ENCODE measurements around the gene ABCB1. TPM values are rescaled to one million over a fixed set of nuclear protein-coding genes. Genes with fewer than 3 reads are reported as not detected.
"Not testable (repeated sequence)": the region's sequence is repeated elsewhere in the genome, so short reads cannot be mapped to it uniquely, and the experiment has no call there.

Gene ABCB1
- total RNA-seq, 4 donors from 2014 or later = 2.8 to 109 (median 61.1) TPM

DNA sequence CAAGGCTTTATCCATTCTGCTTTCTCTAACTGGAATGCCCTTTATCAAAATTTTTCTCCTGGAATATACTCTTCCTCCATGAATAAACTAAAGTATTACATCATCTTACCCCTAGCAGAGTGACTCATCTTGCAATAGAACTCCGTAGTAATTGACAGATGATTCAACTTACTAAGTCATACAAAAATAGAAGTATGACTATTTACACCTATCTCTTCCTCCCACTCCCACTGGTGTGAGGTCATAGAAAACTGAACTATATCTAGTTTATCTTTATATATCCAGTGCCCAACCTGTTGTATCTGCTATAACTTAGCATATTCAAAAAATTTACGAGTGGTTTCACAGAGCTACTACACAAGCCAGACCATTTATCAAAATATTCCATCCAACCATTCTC lies 26.1 kb downstream of the ABCB1 start:
- DNase-seq = no peak
- WGBS, 2 donors (ENCODE audit: low coverage in 1 of 2) = 10 to 23% methylated on average over 2 of the region's 2 CpGs
- Histone ChIP-seq H3K4me3 (no peak overlapping the region), H3K9me3 (no peaks in the 10 kb centered on the region), H3K27ac (peak overlapping the region in 2 of 4 donors; percentile 14 to 31), H3K4me1 (peaks cover 0 to 17% (median 6%) of the 10 kb centered on the region in 4 donors), H3K36me3 (no peaks in the 10 kb centered on the region), H3K27me3 (no peaks in the 10 kb centered on the region)
- in situ Hi-C loops (cut with MboI; ENCODE audit: low pct_ligation_motif_present in 1 of 4, low pct_unique_long_range_greater_than_20kb in 1 of 4, low sequenced_read_pairs in 3 of 4) = no loop called here
- TF ChIP-seq POLR2A (IDR thresholded peaks at IDR 0.05) (no peak), POLR2AphosphoS5 (IDR thresholded peaks at IDR 0.05) (peak in 1 of 3 donors; percentile 8), EP300 (IDR thresholded peaks at IDR 0.05; ENCODE audit: low read depth) (no peak)
- TF ChIP-seq, protein P1, sequence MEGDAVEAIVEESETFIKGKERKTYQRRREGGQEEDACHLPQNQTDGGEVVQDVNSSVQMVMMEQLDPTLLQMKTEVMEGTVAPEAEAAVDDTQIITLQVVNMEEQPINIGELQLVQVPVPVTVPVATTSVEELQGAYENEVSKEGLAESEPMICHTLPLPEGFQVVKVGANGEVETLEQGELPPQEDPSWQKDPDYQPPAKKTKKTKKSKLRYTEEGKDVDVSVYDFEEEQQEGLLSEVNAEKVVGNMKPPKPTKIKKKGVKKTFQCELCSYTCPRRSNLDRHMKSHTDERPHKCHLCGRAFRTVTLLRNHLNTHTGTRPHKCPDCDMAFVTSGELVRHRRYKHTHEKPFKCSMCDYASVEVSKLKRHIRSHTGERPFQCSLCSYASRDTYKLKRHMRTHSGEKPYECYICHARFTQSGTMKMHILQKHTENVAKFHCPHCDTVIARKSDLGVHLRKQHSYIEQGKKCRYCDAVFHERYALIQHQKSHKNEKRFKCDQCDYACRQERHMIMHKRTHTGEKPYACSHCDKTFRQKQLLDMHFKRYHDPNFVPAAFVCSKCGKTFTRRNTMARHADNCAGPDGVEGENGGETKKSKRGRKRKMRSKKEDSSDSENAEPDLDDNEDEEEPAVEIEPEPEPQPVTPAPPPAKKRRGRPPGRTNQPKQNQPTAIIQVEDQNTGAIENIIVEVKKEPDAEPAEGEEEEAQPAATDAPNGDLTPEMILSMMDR (IDR thresholded peaks at IDR 0.05) = no peak
- intact Hi-C loops (cut with DNase I; ENCODE audit: low total_unique reads) = loop anchor here (5.0 kb wide), 1 partner anchor 707 kb away; no protein-coding TSS in a partner anchor

DNA sequence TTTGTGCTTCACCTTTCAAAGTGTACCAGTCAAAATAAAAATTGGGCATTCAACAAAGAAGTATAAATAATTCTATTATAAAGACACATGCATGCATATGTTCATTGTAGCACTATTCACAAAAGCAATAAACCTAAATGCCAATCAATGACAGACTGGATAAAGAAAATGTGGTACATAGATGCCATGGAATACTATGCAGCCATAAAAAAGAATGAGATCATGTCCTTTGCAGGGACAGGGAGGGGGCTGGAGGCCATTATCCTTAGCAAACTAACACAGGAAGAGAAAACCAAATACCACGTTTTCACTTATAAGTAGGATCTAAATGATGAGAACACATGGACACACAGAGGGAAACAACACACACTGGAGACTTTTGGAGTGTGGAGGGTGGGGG lies 28.2 kb downstream of the ABCB1 start:
- peaks cover 0 to 27% (median 7%) of the 10 kb centered on the region in 4 donors for H3K4me1 ChIP-seq
- 56 to 68% methylated on average over 1 of the region's 1 CpG for WGBS, 2 donors (ENCODE audit: low coverage in 1 of 2)
- H3K4me3 ChIP-seq; intact Hi-C loops (cut with DNase I; ENCODE audit: low total_unique reads); in situ Hi-C loops (cut with MboI; ENCODE audit: low pct_ligation_motif_present in 1 of 4, low pct_unique_long_range_greater_than_20kb in 1 of 4, low sequenced_read_pairs in 3 of 4); DNase-seq; H3K27ac ChIP-seq; H3K36me3 ChIP-seq; H3K27me3 ChIP-seq; H3K9me3 ChIP-seq: not testable (repeated sequence)

DNA sequence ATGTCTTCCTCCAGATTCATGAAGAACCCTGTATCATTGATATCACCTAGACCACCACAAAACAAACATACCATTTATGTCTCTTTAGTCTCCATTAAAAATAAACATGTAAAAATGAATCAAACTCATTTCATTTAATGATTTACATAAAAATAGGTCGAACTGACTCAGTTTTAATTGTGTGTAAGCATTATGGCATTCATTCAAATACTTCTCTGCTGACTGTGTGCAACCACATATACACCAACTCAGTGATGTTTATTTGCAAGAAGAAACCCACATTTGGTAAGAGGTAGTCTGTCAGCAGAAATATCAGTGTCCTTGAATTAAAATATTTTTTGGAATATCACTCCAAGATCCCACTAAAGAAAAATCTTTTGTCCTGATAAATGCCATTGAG lies 30.5 kb downstream of the ABCB1 start:
- no peak overlapping the region for H3K27ac ChIP-seq
- H3K27me3 ChIP-seq = no peaks in the 10 kb centered on the region
- in situ Hi-C loops (cut with MboI; ENCODE audit: low pct_ligation_motif_present in 1 of 4, low pct_unique_long_range_greater_than_20kb in 1 of 4, low sequenced_read_pairs in 3 of 4) (no loop called here), intact Hi-C loops (cut with DNase I; ENCODE audit: low total_unique reads) (no loop called here)
- 9 to 37% methylated on average over 1 of the region's 1 CpG for WGBS, 2 donors (ENCODE audit: low coverage in 1 of 2)
- no peaks in the 10 kb centered on the region for H3K36me3 ChIP-seq
- peaks cover 0 to 19% (median 5%) of the 10 kb centered on the region in 4 donors for H3K4me1 ChIP-seq
- no peak overlapping the region for H3K4me3 ChIP-seq
- no peaks in the 10 kb centered on the region for H3K9me3 ChIP-seq
- TF ChIP-seq, protein P1 (IDR thresholded peaks at IDR 0.05) = no peak
- TF ChIP-seq EP300 (IDR thresholded peaks at IDR 0.05; ENCODE audit: low read depth) = no peak
- TF ChIP-seq POLR2A (IDR thresholded peaks at IDR 0.05) = no peak
- no peak for TF ChIP-seq POLR2AphosphoS5 (IDR thresholded peaks at IDR 0.05)
- DNase-seq = no peak

DNA sequence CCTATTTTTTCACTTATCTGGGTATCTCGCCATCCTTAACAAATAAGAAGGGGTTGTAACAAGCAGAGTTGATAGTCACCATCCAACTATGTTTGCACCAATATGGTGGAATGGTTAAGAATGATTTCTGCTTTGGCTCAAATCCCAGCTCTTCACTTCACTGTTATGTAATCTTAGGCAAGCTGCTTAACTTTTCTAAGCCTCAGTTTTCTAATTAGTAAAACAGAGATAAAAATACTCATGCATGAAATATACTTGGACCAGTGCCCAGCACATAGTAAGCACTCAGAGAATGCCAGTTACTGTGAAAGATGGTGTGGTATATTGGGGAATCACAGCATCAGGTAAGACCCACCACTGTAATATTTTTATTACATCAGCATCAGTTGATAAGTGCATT lies 33.6 kb downstream of the ABCB1 start:
- Histone ChIP-seq H3K9me3 (no peaks in the 10 kb centered on the region), H3K27ac (no peak overlapping the region), H3K36me3 (no peaks in the 10 kb centered on the region), H3K4me1 (peaks cover 0 to 16% (median 2%) of the 10 kb centered on the region in 4 donors), H3K4me3 (no peak overlapping the region), H3K27me3 (no peaks in the 10 kb centered on the region)
- DNase-seq = no peak
- TF ChIP-seq, protein P1 (IDR thresholded peaks at IDR 0.05) = no peak
- TF ChIP-seq POLR2A (IDR thresholded peaks at IDR 0.05) = no peak
- no peak for TF ChIP-seq POLR2AphosphoS5 (IDR thresholded peaks at IDR 0.05)
- no peak for TF ChIP-seq EP300 (IDR thresholded peaks at IDR 0.05; ENCODE audit: low read depth)
- intact Hi-C loops (cut with DNase I; ENCODE audit: low total_unique reads) = no loop called here
- in situ Hi-C loops (cut with MboI; ENCODE audit: low pct_ligation_motif_present in 1 of 4, low pct_unique_long_range_greater_than_20kb in 1 of 4, low sequenced_read_pairs in 3 of 4) = no loop called here
- 77 to 100% methylated on average over 1 of the region's 1 CpG for WGBS, 2 donors (ENCODE audit: low coverage in 1 of 2)

DNA sequence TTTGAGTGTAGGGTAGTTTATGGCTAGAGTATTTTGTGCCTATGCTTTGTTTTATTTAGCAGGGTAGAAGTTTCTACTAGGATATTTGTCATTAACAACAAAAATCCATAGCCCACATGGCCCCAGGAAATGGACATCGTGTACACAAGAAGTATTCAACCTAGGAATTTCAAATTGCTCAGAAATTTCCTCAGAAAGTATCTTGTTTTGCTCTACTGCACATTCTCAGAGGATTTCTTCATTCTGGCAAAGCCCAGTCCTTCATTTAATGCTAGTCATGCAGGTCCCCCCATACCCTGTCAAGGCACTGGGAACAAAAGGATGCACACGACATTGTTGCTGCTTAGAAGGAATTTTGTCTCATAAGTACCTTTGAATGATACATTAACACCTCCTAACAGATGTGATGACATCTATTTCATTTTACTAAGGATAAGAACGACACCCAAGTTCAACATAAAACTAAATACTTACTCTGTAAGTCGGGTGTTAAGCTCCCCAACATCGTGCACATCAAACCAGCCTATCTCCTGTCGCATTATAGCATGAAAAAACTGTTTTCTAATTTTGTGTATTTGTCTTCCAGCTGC lies 34.3 kb downstream of the ABCB1 start:
- WGBS, 2 donors (ENCODE audit: low coverage in 1 of 2) = 79 to 87% methylated on average over 6 of the region's 6 CpGs
- in situ Hi-C loops (cut with MboI; ENCODE audit: low pct_ligation_motif_present in 1 of 4, low pct_unique_long_range_greater_than_20kb in 1 of 4, low sequenced_read_pairs in 3 of 4) = no loop called here
- Histone ChIP-seq H3K27me3 (no peaks in the 10 kb centered on the region), H3K9me3 (no peaks in the 10 kb centered on the region), H3K4me1 (peaks cover 0 to 16% (median 2%) of the 10 kb centered on the region in 4 donors), H3K36me3 (no peaks in the 10 kb centered on the region), H3K27ac (no peak overlapping the region), H3K4me3 (no peak overlapping the region)
- DNase-seq = no peak
- TF ChIP-seq, protein P1 (IDR thresholded peaks at IDR 0.05) = no peak
- TF ChIP-seq POLR2A (IDR thresholded peaks at IDR 0.05) (no peak), POLR2AphosphoS5 (IDR thresholded peaks at IDR 0.05) (no peak), EP300 (IDR thresholded peaks at IDR 0.05; ENCODE audit: low read depth) (no peak)
- intact Hi-C loops (cut with DNase I; ENCODE audit: low total_unique reads) = no loop called here

All from transverse colon (tissue), 4 donors.